ENCODE results near the gene FXYD6. TPM values are rescaled to one million over a fixed set of nuclear protein-coding genes. Genes with fewer than 3 reads are reported as not detected.

The FXYD6 gene
- polyA plus RNA-seq, 2 of the 4 experiments (the other 2 are of a cell fraction): 0.26 to 0.49 TPM

DNA sequence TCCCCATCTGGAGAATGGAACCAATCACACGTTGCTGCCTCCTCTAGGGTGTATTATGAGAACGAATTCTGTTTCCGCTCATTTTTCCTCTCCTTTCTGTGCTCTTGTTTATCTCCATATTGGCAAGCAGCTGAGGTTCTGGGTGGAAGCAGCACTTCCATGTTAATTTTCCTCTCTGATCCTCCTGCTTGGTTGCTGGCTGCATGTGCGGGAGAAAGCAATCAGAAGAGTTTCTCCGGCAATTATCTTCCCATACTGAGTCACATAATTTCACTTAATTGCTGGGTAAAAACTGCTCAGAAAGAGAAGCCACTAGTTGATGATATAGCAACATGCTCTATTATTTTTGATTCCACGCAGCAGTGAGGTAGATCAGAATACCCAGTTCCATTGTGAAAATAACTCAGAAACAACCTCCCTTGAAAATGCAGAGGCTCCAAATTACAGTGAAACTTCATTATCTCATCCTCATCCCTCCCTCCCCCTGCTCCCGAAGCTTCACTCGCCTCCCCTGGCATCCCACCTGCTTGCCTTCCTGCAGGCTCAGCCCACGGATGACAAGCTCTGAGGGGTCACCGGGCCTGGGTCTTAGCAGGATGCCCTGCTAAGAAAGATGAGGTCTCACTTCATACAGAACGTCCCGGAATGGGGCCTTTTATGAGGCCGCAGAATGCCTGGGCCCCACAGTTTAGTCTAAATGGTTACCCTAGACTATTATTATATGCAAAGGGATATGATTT is 20.4 kb downstream of the FXYD6 start:
- FAIRE-seq (no peak), ATAC-seq (no peak), DNase-seq (ENCODE audit: low read depth in 1 of 2, low spot score in 1 of 2) (no peak)
- Histone ChIP-seq H3K27ac (no peak overlapping the region), H3K4me1 (no peaks in the 10 kb centered on the region), H3K4me2 (no peak overlapping the region), H3K9me3 (peaks cover 5% of the 10 kb centered on the region; the same call in 1 of the 3 replicates), H3K4me3 (no peak overlapping the region)
- CTCF ChIA-PET: interaction anchor here (2.0 kb wide), 1 partner anchor 12 kb away, joined by 8 read pairs; no protein-coding TSS in a partner anchor
- POLR2A ChIA-PET: no interaction called here
- TF ChIP-seq EHMT2 (IDR thresholded peaks at IDR 0.05; ENCODE audit: low read depth): no peak
- TF ChIP-seq HEYL (CRISPR knock-in tag; IDR thresholded peaks at IDR 0.05): no peak
- TF ChIP-seq MAFK (IDR thresholded peaks at IDR 0.05; ENCODE audit: partially characterized antibody): no peak
- TF ChIP-seq SREBF2 (IDR thresholded peaks at IDR 0.05): no peak
- no peak for TF ChIP-seq BHLHE40 (IDR thresholded peaks at IDR 0.05; ENCODE audit: low read depth, low read length)
- no peak for TF ChIP-seq FOXS1 (CRISPR knock-in tag; IDR thresholded peaks at IDR 0.05)
- TF ChIP-seq GATA3 (IDR thresholded peaks at IDR 0.05; ENCODE audit: borderline replicate concordance): no peak
- TF ChIP-seq HOXA7 (CRISPR knock-in tag; IDR thresholded peaks at IDR 0.05): no peak
- TF ChIP-seq POLR2AphosphoS2 (conservative IDR thresholded peaks at IDR 0.05; ENCODE audit: low read length): no peak
- no peak for TF ChIP-seq ZNF302 (CRISPR knock-in tag; IDR thresholded peaks at IDR 0.05)
- TF ChIP-seq JUNB (IDR thresholded peaks at IDR 0.05): no peak
- no peak for TF ChIP-seq NFE2L2 (conservative IDR thresholded peaks at IDR 0.05; ENCODE audit: low read length)
- TF ChIP-seq RNF2 (IDR thresholded peaks at IDR 0.05; ENCODE audit: borderline replicate concordance, low read depth): no peak
- WGBS (ENCODE audit: missing lambda C conversion rate): 65% methylated on average over 10 of the region's 13 CpGs

DNA sequence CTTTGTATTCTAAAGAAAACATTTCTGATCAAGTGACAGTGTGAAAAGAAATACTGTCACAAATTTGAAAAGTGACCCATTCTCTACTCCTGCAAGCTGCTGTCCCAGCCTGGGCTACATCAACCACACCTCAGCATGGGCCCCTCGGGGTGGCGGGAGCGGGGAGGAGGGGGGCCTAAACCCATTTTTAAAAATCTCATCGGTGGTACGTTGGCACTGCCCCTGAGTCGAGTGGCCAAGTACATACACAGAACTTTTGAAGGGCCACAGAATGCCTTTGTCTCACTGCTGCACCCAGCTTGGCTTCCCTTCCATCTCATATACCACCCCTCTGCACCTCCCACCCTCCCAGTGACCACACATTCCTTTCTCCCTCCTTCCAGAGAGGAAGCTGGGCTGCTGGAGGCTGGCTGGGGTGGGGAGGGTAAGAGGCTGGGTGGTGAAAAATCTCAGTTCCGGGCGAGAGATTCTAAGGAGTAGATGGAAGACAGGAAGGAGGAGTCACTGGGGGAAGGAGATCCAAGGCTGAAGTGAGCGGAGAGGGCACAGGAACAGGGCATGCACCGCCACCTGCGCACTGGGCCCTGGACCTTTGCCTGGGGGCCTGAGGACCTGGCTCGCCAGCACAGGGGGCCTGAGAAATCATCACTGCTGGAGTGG is 21.1 kb downstream of the FXYD6 start:
- Histone ChIP-seq H3K27ac (no peak overlapping the region), H3K4me2 (no peak overlapping the region), H3K4me3 (no peak overlapping the region), H3K9me3 (peaks cover 5% of the 10 kb centered on the region; the same call in 1 of the 3 replicates), H3K4me1 (no peaks in the 10 kb centered on the region)
- DNase-seq (ENCODE audit: low read depth in 1 of 2, low spot score in 1 of 2): no peak
- FAIRE-seq: no peak
- WGBS (ENCODE audit: missing lambda C conversion rate): 44% methylated on average over 12 of the region's 12 CpGs
- ATAC-seq: no peak
- CTCF ChIA-PET: interaction anchor here (2.0 to 3.2 kb wide), 2 partner anchors 11 to 92 kb away, joined by 8 to 14 read pairs; no protein-coding TSS in a partner anchor
- POLR2A ChIA-PET: no interaction called here
- TF ChIP-seq SREBF2 (IDR thresholded peaks at IDR 0.05): no peak
- no peak for TF ChIP-seq GATA3 (IDR thresholded peaks at IDR 0.05; ENCODE audit: borderline replicate concordance)
- no peak for TF ChIP-seq NFE2L2 (conservative IDR thresholded peaks at IDR 0.05; ENCODE audit: low read length)
- TF ChIP-seq RFX5 (IDR thresholded peaks at IDR 0.05): no peak
- no peak for TF ChIP-seq MAZ (IDR thresholded peaks at IDR 0.05; ENCODE audit: borderline replicate concordance, low read depth, low read length)
- no peak for TF ChIP-seq CBX2 (IDR thresholded peaks at IDR 0.05; ENCODE audit: borderline replicate concordance, low read depth)
- no peak for TF ChIP-seq MAFK (IDR thresholded peaks at IDR 0.05; ENCODE audit: partially characterized antibody)
- no peak for TF ChIP-seq EP300 (IDR thresholded peaks at IDR 0.05)
- TF ChIP-seq FOSL2 (IDR thresholded peaks at IDR 0.05): no peak
- TF ChIP-seq FOSL2 (CRISPR knock-in tag; IDR thresholded peaks at IDR 0.05): no peak
- no peak for TF ChIP-seq CBX8 (IDR thresholded peaks at IDR 0.05)
- no peak for TF ChIP-seq HDAC2 (IDR thresholded peaks at IDR 0.05)
- no peak for TF ChIP-seq BCL3 (IDR thresholded peaks at IDR 0.05)
- TF ChIP-seq EHMT2 (IDR thresholded peaks at IDR 0.05; ENCODE audit: low read depth): no peak
- TF ChIP-seq CHD4 (IDR thresholded peaks at IDR 0.05; ENCODE audit: borderline replicate concordance): no peak
- no peak for TF ChIP-seq BHLHE40 (IDR thresholded peaks at IDR 0.05; ENCODE audit: low read depth, low read length)

DNA sequence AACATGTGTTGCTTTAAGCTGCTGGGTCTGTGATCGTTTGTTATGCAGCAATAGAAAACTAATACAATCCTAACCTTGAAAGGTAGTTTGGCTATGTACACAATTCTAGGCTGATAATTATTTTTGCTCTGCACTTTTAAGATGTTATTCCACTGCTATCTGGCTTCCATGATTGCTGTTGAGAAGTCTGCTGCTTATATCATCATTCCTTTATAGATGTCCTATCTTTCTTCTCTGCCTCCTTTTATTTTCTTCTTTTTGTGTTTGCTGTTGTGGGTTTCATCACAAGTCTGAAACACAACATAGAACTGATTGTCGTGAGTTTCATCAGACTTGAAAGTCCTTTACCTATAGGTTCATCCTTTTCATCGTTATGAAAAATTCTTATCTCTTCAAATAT is 24.1 kb downstream of the FXYD6 start:
- Histone ChIP-seq H3K4me2 (no peak overlapping the region), H3K27ac (no peak overlapping the region), H3K4me3 (no peak overlapping the region), H3K4me1 (no peaks in the 10 kb centered on the region), H3K9me3 (peaks cover 5% of the 10 kb centered on the region; the same call in 1 of the 3 replicates)
- FAIRE-seq: no peak
- DNase-seq (ENCODE audit: low read depth in 1 of 2, low spot score in 1 of 2): no peak
- TF ChIP-seq FOXS1 (CRISPR knock-in tag; IDR thresholded peaks at IDR 0.05) (peak; percentile 30; the same call in 1 of the 2 replicates), CBX8 (IDR thresholded peaks at IDR 0.05) (no peak)
- POLR2A ChIA-PET: no interaction called here
- 39% methylated on average over 3 of the region's 3 CpGs for WGBS (ENCODE audit: missing lambda C conversion rate)
- CTCF ChIA-PET: interaction anchor here (3.2 kb wide), 1 partner anchor 95 kb away, joined by 14 read pairs; no protein-coding TSS in a partner anchor
- ATAC-seq: no peak
